Chondrocyte (in vitro differentiated cells): Measurements from ENCODE around the gene LPP. TPM values are rescaled to one million over a fixed set of nuclear protein-coding genes. Genes with fewer than 3 reads are reported as not detected.

Experiments used
- DNase-seq: peaks from one replicate; pipeline ENCODE4 v3.0.0; 2021; ENCODE audit warnings: mixed read lengths, low spot score
- H3K27ac Mint-ChIP-seq: one replicate; pipeline ENCODE4 v1.8.0; 2021; ENCODE audit warnings: mild to moderate bottlenecking, moderate library complexity, mixed read lengths; ENCODE audit not compliant: unreplicated experiment
- H3K27me3 Mint-ChIP-seq: 2 replicates; pipeline ENCODE4 v1.8.0; 2021; ENCODE audit warnings: low read depth, mixed read lengths
- H3K36me3 Mint-ChIP-seq: 2 replicates; pipeline ENCODE4 v1.8.0; 2021; ENCODE audit warnings: low read depth, mixed read lengths
- H3K4me1 Mint-ChIP-seq: 2 replicates; pipeline ENCODE4 v1.8.0; 2021; ENCODE audit warnings: low read depth, mild to moderate bottlenecking, mixed read lengths
- H3K4me3 Mint-ChIP-seq: one replicate; pipeline ENCODE4 v1.8.0; 2021; ENCODE audit warnings: mild to moderate bottlenecking, moderate library complexity, mixed read lengths; ENCODE audit not compliant: unreplicated experiment
- H3K9me3 Mint-ChIP-seq: 2 replicates; pipeline ENCODE4 v1.8.0; 2021; ENCODE audit warnings: low read depth, mixed read lengths
- CTCF ChIP-seq: fragments of 200-600 bp; sonication (generic); IDR thresholded peaks from 2 replicates; pipeline ENCODE4 v1.5.0; 2021; ENCODE audit warnings: antibody characterized with exemption, mild to moderate bottlenecking, moderate library complexity
- total RNA-seq: library from RNA; stranded (reverse); gene quantifications from 3 replicates; pipeline ENCODE4 v1.2.1, GENCODE V29; 2021

LPP gene
- total RNA-seq, 1 donor from 2014 or later, result 295 TPM

GRCh38 chr3:188832961-188833721 is 679.2 kb downstream of the LPP start:
- no peak overlapping the region for H3K27ac Mint-ChIP-seq
- no peak overlapping the region for H3K4me3 Mint-ChIP-seq
- no peak for DNase-seq
- H3K36me3 Mint-ChIP-seq, result no peaks in the 10 kb centered on the region
- no peaks in the 10 kb centered on the region for H3K27me3 Mint-ChIP-seq
- H3K9me3 Mint-ChIP-seq, result no peaks in the 10 kb centered on the region
- H3K4me1 Mint-ChIP-seq, result peaks cover 22% of the 10 kb centered on the region
- TF ChIP-seq CTCF, result no peak

GRCh38 chr3:188834349-188834748 is 680.4 kb downstream of the LPP start:
- Mint-ChIP-seq H3K36me3 (peaks cover 4% of the 10 kb centered on the region), H3K4me1 (peaks cover 22% of the 10 kb centered on the region), H3K4me3 (no peak overlapping the region), H3K9me3 (peaks cover 4% of the 10 kb centered on the region), H3K27me3 (no peaks in the 10 kb centered on the region), H3K27ac (no peak overlapping the region)
- no peak for TF ChIP-seq CTCF
- no peak for DNase-seq

- Mint-ChIP-seq H3K27me3 (no peaks in the 10 kb centered on the region), H3K27ac (no peak overlapping the region), H3K36me3 (peaks cover 8% of the 10 kb centered on the region), H3K9me3 (peaks cover 6% of the 10 kb centered on the region), H3K4me1 (peaks cover 26% of the 10 kb centered on the region), H3K4me3 (no peak overlapping the region)
- no peak for DNase-seq
- no peak for TF ChIP-seq CTCF
Observed at GRCh38 chr3:188839187-188839695, 685.3 kb downstream of the LPP start.

- Mint-ChIP-seq H3K4me3 (no peak overlapping the region), H3K9me3 (peaks cover 6% of the 10 kb centered on the region), H3K36me3 (peaks cover 8% of the 10 kb centered on the region), H3K27me3 (no peaks in the 10 kb centered on the region), H3K27ac (no peak overlapping the region), H3K4me1 (peaks cover 27% of the 10 kb centered on the region)
- DNase-seq, result no peak
- TF ChIP-seq CTCF, result no peak
Observed at GRCh38 chr3:188840290-188840689, 686.3 kb downstream of the LPP start.

- no peak overlapping the region for H3K4me3 Mint-ChIP-seq
- peaks cover 8% of the 10 kb centered on the region for H3K36me3 Mint-ChIP-seq
Observed at GRCh38 chr3:188841906-188842305, 687.9 kb downstream of the LPP start.

More at GRCh38 chr3:188841906-188842305, 687.9 kb downstream of the LPP start:
- no peak for DNase-seq
- H3K27ac Mint-ChIP-seq, result no peak overlapping the region
- peaks cover 6% of the 10 kb centered on the region for H3K9me3 Mint-ChIP-seq
- peaks cover 15% of the 10 kb centered on the region for H3K4me1 Mint-ChIP-seq
- no peak for TF ChIP-seq CTCF
- H3K27me3 Mint-ChIP-seq, result no peaks in the 10 kb centered on the region
